Activated CD4-positive, CD25-positive, alpha-beta regulatory T cell treated with anti-CD3 and anti-CD28 coated beads, Interleukin-2, amount 50 U/mL, for 24 hours (primary cell): ENCODE measurements around the gene EFNA3.

Experiments
- ATAC-seq, 2 donors: fragments of 150-1000 bp; cut with Tn5 transposase; one replicate each; pipeline ENCODE4 v1.10.0; 2021; ENCODE audit warnings: mild to moderate bottlenecking in 1 of 2, moderate library complexity in 1 of 2

Gene EFNA3

DNA sequence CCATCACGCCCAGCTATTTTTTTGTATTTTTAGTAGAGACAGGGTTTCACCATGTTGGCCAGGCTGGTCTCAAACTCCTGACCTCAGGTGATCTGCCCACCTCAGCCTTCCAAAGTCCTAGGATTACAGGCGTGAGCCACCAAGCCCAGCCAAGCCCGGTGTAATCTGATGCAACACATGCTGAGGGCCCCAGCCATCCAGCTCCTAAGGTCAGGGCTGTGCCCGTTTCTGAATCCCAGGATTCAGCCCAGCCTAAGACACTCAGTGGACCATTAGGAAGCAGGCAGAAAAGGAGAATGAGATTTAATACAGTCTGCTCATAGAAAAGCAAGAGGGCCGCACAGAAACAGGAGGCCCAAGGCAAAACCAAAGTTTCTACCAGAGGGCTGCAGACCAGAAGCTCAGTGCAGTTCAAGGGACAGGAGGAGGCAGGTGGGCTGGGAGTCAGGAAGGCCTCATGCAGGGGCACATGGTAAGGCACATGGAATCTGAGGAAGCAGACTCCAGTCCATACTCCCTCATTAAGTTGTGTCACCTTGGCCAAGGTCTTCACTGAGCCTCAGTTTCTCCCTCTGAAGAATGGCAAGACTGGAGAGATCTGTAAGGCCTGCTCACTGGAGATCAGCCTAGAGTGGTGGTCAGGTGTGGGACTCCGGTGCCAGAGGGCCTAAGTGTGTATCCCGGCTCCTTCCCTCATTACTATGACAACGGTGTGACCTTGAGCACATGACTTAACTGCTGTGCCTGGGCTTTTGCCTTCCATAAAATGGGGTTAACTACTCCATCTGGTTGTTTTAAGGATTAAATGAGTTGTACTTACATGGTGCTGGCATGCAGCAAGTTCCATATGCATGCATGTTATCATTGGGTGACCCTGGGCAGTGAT is 29.9 kb upstream of the EFNA3 start:
- ATAC-seq, result no peak

DNA sequence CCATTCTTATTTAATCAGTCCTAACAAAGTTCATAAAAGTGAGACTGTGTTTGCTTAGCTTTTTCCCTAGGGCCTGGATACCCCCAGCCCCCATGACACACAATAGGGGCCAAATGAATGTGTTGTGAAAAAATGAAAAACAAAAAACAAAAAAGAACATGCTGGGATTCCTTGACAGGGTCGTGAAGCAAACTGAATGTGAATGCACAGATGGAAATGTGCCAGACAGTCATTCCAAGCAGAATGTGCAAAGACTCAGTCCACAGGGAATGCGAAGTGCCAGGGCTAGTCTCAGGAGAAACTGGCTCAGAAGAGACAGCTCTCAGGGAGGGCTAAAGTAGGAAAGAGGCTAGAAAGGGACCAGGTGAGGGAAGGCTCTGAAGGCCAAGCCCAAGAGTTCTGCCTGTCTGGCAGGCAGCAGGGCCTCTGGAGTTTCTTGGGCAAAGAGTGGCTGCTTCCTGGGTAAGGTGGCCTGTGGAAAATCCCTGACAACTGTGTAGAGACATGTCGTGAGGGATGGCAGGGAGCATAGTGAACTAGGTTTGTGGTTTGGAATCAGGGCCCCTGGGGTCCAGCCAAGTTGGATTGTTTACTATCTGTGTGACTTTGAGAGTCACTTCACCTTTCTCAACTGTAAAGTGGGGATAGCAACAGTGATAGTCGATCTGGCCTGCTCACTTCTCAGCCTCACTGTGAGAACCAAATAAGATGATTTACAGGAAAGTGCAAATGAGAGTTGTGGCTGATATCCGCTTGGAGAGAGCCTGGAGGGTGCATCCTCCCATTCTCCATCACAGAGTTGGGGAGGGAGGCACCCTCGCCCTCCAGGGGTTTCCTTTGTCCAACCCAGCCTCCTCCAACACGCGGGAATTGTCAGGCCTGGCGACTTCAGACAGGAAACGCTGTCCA is 28.7 kb upstream of the EFNA3 start:
- ATAC-seq, result no peak

DNA sequence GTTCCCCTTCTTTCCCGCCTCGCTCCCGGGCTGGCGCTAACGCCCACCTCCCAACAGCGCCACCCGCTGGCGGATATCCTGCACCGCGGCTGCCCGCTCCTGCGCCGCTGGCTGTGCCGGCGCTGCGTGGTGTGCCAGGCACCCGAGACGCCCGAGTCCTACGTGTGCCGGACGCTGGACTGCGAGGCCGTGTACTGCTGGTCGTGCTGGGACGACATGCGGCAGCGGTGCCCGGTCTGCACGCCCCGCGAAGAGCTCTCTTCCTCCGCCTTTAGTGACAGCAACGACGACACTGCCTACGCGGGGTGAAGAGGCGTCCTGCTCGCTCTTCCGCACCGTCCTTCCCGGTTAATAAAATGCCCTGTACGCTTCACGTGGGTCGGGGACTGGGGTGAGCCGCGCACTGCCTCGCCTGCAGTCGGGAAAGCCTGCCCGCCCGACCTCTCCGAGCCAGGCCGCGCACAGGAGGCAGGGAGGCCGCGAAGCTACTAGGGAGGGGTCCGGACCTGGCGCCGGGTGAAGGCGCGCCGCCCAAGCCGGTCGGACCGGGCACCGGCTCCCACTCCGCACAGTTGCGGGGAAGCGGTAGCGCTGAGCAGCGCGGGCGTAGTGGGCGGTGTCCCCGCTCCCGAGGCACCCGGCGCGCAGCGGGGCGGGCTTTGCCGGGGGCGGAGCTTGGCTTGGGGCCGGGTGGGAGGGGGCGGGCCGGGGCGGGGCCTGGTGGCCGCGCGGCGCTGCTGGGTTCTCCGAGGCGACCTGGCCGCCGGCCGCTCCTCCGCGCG is 27.9 kb upstream of the EFNA3 start, which contains the start of gene ADAM15:
Gene ADAM15 (plus strand): TSS at position 757 of the 782 bp plus-strand sequence. CDS start 71 bp downstream, outside the sequence.
- peak; percentile 79 to 82 for ATAC-seq

DNA sequence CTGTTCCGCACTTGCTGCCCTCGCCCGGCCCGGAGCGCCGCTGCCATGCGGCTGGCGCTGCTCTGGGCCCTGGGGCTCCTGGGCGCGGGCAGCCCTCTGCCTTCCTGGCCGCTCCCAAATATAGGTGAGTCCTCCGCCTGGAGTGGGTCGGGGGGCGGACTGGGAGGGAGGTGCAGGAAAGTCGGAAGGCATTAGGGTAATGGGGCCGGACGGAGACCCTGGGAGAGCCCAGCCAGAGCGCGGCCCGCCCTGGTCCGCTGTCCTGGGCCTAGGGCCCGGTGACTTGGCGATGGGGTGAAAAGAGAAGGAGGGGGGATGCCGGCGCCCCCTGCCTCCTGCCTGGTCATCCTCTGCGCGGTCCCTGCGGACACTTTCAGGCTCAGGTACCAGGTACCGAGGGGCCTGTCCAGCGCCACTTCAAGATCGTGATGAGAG is 27.3 kb upstream of the EFNA3 start:
- ATAC-seq, result no peak

DNA sequence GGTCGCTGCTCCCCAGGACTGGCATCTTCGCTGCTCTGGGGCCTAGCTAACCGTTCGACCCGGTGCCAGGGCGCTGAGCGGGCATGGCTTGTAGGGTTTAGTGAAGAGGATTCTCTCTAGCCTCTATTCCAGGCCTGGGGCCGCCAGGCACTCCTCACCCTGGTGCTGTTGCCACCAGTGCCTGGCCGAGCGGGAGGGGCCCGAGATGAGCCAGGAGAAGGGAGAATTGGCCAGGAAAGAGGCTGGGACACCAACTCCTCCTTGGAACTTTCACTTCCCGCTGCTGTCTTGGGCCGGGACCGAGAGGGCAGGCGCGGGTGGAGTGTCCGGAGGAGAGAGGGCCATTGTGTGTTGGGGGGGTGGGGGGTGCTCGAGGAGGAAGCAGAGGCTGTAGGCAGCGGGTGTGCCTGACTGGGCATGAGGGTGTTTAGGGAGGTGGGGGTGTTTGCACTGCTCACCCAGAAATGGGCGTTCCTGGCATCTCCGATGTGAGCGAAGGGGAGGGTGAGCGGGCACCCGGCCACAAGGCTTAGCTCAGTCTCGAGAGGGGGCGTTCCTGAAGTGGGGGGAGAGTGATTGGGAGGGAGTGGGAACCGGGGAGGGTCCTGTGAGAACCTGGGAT is 26.7 kb upstream of the EFNA3 start:
- ATAC-seq, result peak; percentile 30 to 33

DNA sequence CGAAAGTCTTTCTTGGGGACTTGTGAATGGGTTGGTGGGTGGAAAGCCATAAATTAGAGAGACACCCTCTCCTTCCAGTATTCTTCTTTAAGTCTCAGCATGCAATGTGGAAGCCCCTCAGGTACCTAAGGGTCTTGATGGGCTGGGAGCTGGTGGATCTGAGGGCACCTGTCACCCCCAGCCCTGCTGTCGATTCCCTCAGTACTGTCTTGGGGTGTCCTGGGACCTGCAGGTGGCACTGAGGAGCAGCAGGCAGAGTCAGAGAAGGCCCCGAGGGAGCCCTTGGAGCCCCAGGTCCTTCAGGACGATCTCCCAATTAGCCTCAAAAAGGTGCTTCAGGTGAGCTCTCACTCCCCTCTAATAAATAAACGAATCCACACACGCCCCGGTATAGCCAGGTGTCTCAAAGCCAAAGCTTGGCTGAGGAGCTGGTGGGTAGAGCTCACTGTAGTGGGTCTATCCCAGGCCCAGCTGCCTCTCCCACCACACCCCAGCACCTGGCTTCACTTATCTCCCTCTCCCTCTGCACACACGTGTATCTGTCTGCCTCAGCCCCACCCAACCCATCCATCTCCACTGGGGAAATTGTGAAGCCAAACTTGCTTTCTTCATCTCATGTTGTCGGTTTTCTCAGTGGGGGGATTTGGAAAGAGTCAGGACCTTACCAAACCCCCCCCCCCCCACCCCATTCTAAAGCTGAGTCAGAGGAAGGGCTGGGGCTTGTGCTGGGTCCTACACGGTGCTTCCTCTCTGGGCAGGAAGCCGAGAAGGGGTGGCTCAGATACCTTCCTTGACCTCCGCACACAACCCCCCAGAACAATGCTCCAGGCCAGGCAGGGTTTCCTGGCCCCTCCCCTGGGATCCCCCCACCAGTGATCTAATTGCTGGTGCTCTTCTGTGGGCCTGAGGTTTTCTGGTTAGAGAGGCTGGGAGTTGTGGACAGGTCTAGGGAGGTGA is 25.9 kb upstream of the EFNA3 start:
- peak in 1 of 2 donors; percentile 15 for ATAC-seq

DNA sequence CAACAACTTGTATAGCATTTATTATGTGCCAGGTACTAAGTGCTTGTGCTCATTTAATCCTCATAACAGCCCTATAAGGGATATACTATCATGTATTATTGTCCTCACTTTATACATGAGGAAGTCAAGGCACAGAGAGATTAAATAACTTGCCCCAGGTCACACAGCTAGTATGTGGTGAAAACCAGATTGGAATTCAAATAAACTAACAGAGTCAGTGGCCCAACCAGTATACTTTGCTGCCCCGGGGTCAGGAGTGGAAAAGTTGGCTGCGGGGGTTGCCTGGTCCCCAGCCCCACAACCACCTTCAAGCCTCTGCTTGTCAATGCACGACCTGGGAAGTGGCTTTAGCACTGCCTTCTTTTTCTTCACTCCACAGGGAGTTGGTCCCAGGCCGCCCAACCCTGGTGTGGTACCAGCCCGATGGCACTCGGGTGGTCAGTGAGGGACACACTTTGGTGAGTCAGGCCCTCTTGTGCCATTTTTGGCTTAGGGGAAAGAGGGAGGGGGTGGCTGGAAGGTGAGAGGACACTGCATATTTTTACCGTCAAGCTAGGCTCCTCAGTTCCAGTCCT is 25.0 kb upstream of the EFNA3 start:
- no peak for ATAC-seq

DNA sequence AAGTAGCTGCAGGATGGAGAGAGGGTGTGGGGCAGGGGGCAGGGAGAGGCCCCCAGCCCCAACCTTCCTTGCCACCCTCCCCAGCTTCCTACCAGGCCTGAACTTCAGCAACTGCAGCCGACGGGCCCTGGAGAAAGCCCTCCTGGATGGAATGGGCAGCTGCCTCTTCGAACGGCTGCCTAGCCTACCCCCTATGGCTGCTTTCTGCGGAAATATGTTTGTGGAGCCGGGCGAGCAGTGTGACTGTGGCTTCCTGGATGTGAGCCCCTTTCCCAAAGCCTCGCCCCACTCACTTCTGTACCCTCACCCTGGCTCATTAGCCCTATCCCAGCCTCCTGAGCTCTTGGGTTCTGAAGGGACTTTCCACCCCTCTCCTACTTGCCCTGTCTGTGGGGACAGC is 21.5 kb upstream of the EFNA3 start:
- ATAC-seq, result no peak

DNA sequence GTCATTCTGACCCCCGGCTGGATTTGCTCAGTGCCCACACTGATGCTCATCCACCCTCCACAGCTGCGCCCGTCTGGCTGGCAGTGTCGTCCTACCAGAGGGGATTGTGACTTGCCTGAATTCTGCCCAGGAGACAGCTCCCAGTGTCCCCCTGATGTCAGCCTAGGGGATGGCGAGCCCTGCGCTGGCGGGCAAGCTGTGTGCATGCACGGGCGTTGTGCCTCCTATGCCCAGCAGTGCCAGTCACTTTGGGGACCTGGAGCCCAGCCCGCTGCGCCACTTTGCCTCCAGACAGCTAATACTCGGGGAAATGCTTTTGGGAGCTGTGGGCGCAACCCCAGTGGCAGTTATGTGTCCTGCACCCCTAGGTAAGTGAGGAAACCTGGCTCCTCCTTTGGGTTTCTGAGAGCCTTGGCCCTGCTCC is 20.8 kb upstream of the EFNA3 start:
- no peak for ATAC-seq

DNA sequence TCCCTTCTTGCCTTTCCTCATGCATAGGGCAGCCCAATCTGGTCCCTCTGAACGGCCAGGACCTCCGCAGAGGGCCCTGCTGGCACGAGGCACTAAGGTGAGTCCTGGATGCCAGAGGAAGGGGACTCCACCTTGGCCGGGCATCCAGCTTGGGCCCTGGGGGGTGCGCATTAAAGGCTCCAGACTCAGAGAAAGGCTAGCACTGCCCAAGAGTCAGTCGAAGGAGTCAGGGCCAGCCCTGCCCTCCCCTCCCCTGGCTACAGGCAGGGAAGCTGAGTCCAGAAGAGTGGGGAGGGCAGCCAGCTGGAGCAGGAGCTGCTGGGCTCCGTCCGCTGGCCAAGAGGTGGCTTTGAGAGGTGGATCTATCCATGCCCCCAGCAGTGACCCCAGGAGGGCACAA is 17.9 kb upstream of the EFNA3 start:
- ATAC-seq, result no peak

DNA sequence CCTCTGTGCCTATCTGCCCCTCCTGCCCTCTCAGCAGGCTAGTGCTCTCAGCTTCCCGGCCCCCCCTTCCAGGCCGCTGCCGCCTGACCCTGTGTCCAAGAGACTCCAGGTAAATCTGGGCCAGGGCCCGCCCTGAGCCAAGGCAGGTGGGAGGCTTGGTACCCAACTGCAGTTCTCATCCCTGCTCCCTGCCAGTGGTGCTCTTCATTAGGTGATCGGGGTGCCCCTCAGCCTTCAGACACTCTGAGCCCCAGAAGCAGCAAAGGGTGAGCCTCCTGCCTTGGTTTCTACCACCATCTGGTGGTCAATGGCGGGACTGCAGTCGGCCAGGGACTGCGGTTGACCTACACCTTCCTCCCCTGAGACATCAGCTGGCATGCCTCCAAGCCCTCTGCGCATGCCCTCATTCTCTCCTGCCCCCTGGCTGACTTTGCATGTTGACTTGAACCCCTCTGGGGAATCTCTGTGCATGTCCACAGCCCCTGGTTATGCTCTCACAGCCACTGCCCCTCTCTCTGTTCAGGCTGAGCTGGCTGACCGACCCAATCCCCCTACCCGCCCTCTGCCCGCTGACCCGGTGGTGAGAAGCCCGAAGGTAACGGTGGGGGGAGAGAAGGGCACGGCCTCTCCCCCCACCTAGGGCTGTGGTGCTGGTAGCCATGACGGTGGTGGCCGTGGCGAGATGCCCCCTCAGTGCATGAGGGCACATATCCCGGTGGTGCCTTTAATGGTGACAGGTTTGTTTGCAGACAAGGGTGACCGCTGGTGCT is 17.1 kb upstream of the EFNA3 start:
- peak; percentile 65 to 66 for ATAC-seq

DNA sequence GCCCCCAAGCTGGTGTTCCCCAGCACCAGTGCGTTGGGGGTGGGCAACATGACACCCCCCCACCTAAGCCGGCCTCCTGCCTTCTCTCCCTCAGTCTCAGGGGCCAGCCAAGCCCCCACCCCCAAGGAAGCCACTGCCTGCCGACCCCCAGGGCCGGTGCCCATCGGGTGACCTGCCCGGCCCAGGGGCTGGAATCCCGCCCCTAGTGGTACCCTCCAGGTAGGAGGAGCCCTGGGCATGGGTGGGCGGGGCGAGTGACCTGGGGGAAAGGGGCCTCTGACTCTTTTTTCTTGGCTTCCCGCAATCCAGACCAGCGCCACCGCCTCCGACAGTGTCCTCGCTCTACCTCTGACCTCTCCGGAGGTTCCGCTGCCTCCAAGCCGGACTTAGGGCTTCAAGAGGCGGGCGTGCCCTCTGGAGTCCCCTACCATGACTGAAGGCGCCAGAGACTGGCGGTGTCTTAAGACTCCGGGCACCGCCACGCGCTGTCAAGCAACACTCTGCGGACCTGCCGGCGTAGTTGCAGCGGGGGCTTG is 16.4 kb upstream of the EFNA3 start:
- no peak for ATAC-seq

DNA sequence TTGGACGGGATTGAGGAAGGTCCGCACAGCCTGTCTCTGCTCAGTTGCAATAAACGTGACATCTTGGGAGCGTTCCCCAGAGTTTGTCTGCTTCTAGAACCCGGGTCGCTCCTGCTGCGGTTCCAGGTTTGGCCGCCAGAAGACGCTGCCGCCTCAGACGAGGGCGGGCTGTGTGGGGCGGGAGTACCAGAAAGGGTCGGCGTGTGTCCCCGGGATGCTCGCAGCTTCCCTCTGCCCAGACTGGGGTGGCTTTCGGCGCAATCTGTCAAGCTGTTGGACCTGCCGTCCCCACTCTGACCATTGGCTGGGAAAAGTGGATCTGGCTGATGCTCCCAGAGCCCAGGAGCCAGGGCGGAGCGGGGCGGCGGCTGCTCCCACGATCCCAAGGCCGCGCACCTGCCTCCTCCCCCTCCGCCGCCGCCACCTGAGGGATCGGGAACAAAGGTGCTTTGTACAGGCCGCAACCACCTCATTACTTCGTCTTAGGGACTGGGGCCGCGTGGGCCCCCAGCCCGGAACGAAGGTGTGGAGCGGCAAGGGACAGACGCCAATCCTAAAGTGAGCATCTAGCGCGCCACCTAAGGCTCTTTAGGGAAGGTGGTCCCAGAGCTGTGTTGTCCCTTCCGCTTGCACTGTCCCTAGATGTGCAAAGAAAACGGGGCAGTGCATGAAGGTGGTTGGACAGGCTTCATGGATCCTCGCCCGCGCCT is 15.8 kb upstream of the EFNA3 start:
- ATAC-seq, result peak; percentile 17 to 39

DNA sequence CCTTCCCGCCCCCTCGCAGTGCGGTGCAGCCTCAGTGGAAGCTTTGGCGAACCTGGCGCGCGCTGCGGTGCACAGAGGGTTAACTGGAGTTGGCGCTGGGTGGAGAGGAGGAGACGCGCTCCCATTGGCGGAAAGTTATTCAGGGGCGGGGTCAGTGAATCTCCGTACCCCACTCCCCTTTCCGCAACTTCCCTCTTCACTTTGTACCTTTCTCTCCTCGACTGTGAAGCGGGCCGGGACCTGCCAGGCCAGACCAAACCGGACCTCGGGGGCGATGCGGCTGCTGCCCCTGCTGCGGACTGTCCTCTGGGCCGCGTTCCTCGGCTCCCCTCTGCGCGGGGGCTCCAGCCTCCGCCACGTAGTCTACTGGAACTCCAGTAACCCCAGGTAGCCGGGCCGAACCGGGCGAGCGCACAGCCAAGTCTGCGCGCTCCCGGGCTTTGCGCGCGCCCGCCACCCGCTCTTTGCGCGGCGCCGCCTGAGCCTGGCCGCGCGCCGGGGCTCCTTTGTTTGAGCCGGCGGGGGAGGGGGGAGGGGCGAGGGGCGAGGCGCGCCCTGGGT is 15.0 kb upstream of the EFNA3 start, which contains the start of gene EFNA4:
Gene EFNA4 (plus strand): TSS at position 191 of the 561 bp plus-strand sequence. CDS start 84 bp downstream, at position 275.
- peak; percentile 87 to 89 for ATAC-seq

DNA sequence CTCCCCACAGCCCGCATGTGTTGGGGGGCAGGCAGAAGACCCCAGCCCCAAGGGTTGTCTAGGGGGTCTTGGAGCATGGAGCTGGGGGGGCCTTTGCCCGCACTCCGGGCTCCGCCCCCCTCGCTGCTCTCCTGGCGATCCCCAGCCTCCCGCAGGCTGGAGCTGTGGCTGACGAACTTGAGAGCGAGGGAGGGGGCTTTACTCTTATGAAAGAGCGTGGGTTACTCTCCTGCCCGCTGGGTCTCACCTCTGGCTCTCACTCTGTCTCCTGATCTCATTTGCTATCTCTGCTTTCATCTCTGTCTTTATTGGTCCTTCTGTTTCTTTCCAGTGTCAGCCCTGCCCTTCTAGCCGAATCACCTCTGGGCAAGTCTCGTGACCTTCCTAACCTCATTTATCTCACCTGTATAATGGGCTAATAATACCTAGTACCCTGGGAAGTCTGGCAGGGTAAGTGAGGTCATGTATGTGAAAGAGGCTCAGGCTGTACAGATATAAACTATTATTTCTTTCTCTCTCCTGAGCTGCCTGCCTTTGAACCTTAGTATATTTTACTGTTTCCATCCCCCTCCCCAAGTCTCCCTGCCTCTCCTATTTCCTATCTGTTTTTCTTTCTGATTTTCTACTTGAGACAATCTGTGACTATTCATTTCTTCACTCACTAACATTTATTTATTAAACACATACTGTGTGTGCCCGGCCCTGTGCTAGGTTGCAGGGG is 14.4 kb upstream of the EFNA3 start:
- peak; percentile 9 to 18 for ATAC-seq

DNA sequence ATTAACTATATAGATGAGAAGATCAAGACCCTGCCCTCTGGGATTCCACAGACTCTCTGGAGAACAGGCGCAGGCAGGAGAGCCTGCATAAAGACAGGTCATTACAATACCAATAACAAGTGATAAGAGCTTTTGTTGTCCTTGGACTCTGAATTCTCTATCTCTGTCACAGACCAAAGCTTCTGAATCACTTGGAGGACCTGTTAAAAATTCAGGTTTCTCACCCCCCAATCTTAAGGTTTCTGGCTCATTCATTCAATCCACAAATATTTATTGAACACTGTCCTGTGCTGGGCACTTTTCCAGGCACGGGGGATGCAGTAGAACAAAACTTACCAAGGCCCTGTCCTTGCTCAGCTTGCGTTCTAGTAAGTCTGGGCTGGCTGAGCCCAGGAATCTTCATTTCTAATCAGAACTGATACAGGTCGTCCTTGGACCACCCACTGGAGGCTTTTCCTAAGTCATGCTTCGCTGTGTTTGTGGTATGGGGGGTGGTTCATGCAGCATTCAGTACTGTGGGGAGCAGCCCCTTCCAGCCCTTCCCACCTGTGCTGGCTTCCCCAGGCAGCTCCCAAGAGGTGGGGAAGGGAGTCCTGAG is 13.7 kb upstream of the EFNA3 start:
- ATAC-seq, result no peak

DNA sequence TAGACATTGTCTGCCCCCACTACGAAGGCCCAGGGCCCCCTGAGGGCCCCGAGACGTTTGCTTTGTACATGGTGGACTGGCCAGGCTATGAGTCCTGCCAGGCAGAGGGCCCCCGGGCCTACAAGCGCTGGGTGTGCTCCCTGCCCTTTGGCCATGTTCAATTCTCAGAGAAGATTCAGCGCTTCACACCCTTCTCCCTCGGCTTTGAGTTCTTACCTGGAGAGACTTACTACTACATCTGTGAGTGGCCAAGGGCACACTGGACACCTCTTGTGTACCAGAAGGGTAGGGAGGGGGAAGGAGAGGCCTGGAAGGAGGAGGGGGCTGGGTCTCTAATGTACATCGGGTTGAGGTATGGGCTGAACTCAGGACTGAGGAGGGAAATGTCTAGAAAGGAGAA is 11.9 kb upstream of the EFNA3 start:
- ATAC-seq, result no peak
